ENCODE data around the gene SMC3.
"Not testable (repeated sequence)": the region's sequence is repeated elsewhere in the genome, so short reads cannot be mapped to it uniquely, and the experiment has no call there.

Gene SMC3

GRCh38 chr10:110584006-110584405 is 16.5 kb downstream of the SMC3 start:
- no peak for DNase-seq (ENCODE audit: low spot score)

DNA sequence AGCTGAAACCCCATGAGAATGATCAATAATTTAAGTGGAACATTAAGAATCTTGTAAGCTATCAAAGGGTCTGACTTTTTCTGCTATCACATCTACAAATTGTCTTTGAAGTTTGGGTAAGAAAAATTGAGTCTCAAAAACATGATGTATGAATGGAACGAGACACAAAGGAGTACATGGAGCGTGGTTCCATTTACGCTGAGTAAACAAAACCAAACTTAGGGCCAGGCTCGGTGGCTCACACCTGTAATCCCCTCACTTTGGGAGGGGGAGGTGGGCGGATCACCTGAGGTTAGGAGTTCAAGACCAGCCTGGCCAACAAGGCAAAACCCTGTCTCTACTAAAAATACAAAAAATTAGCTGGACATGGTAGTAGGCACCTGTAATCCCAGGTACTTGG is 24.3 kb downstream of the SMC3 start:
- no peak for DNase-seq (ENCODE audit: low spot score)

DNA sequence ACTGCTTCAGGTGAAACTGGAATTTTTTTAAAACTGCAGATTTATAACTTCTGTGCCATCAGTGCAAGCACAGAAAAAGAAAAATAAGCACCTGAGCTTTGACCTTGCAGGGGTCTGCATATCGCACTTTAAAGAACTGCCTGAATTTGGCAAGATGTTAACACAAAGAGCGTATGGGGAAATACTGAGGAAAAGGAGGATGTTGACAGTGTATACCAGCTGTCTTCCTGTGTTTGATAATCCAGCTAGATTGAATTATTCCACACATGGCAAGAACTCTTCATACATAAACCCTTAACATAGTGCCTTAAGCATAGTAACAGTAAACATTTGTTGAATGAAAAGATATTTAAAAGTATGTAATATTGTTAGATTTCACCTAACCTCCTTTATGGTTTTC is 30.0 kb downstream of the SMC3 start:
- DNase-seq (ENCODE audit: low spot score): no peak

GRCh38 chr10:110600487-110601101 is 33.1 kb downstream of the SMC3 start:
- no peak for DNase-seq (ENCODE audit: low spot score)

- DNase-seq (ENCODE audit: low spot score): no peak
These were observed 34.1 kb downstream of the SMC3 start for GRCh38 chr10:110601581-110601980.

- no peak for DNase-seq (ENCODE audit: low spot score)
These were observed 40.6 kb downstream of the SMC3 start for GRCh38 chr10:110608087-110608486.

DNA sequence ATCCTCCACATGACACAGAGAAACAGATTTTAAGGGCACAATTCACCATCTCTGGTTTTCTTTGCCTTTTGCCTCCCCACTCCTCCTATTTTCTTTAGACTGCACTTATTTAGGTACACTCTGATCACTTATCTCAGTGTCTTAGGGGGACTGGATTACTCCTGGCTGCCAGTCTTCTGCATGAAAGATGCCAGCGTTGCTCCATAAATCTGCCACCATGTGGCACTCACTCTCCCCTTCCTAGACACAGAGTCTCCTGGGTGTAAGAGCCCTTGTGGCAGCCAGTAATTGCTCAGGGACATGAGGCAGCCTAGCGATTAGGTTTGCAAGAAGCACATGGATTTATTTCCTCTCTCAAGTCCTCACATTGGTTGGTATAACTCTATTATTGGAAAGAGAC is 42.1 kb downstream of the SMC3 start:
- DNase-seq (ENCODE audit: low spot score): no peak

DNA sequence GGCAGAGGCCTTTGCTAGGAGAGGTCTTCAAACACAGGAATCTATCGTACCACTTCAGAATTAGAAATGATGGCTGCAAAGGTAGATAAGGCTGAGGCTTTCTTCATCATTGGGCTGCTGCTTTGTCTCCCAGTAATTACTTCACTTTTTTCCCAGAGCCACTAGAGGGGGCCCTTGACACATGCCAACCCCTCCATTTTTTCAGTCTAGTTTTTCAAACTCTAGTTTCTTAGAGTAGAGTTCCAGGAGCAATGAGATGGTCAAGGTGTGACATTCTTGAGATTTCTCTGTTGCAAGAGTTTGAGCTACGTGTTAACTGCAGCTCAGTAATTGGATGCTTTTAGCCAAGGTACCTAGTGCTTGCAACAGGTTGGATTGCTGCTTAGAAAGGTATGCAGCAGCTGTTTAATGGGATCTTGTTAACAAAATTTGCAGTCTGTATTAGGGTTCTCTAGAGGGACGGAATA is 42.8 kb downstream of the SMC3 start:
- DNase-seq (ENCODE audit: low spot score): peak; percentile 60

DNA sequence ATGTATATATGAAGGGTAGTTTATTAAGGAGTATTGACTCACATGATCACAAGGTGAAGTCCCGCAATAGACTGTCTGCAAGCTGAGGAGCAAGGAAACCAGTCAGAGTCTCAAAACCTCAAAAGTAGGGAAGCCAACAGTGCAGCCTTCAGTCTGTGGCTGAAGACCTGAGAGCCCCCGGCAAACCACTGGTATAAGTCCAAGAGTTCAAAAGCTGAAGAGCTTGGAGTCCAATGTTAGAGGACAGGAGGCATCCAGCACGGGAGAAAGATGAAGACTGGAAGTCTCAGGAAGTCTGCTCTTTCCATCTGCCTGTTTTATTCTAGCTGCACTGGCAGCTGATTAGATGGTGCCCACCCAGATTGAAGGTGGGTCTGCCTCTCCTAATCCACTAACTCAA is 43.3 kb downstream of the SMC3 start:
- DNase-seq (ENCODE audit: low spot score): not testable (repeated sequence)

DNA sequence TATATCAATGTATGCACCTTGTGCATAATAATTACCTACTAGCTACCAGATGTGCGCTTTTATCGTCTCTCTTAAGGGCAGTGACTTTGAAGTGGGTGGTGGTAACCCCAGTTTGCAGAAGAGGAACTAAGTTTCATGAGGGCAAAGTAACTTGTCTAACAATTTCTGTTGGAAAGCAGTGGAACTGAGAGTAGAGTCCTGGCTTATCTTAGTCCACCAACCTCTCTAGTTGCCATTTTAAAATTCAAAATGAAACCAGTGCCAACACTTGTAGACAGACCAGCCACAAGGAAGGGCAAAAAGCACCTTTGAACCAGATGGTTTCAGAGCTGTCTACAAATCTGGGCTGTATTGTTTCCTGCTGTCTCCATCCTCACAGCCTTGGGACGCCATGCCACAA is 44.6 kb downstream of the SMC3 start:
- no peak for DNase-seq (ENCODE audit: low spot score)

DNA sequence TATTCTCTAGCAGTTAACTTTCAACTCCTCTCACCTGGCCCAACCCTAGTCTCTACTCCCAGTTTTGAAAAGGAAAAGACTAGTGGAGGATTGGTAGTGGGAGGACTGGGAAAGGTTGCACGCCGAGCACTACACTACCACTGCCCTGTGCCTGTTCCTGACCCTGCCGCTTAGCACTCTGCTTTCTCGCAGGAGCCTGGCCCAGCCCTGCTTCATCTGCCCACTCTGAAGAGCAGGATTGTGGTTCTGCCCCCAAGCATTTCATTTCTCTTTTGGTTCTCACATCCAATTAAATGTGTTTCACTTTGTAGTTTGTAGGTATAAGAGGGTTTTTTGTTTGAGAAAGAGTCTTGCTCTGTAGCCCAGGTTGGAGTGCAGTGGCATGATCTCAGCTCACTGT is 45.1 kb downstream of the SMC3 start:
- no peak for DNase-seq (ENCODE audit: low spot score)

DNA sequence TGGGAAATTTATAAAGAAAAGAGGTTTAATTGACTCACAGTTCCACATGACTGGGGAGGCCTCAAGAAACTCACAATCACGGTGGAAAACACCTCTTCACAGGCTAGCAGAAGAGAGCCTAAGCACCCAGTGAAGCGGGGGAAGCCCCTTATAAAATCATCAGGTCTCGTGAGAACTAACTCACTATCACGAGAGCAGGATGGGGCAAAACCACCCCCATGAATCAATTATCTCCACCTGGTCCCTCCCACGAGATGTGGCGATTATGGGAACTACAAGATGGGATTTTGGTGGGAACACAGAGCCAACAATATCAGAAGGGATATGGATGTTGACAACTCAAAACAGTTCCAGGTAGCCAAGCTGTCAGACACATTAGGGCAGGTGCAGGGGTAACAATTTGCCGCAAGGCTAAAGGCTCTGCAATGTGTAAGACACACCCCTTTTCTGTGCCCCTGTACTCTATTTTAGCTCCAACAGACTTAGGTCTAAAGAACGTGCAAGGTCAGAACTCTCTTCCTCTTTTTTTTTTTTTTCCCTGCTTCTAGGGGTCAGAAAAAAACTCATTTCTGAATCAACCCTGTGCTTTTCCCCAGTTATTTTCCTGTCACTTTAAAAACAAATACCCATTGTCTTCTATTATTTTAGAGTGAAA is 46.0 kb downstream of the SMC3 start:
- no peak for DNase-seq (ENCODE audit: low spot score)

GRCh38 chr10:110613996-110614495 is 46.6 kb downstream of the SMC3 start:
- DNase-seq (ENCODE audit: low spot score): no peak

DNA sequence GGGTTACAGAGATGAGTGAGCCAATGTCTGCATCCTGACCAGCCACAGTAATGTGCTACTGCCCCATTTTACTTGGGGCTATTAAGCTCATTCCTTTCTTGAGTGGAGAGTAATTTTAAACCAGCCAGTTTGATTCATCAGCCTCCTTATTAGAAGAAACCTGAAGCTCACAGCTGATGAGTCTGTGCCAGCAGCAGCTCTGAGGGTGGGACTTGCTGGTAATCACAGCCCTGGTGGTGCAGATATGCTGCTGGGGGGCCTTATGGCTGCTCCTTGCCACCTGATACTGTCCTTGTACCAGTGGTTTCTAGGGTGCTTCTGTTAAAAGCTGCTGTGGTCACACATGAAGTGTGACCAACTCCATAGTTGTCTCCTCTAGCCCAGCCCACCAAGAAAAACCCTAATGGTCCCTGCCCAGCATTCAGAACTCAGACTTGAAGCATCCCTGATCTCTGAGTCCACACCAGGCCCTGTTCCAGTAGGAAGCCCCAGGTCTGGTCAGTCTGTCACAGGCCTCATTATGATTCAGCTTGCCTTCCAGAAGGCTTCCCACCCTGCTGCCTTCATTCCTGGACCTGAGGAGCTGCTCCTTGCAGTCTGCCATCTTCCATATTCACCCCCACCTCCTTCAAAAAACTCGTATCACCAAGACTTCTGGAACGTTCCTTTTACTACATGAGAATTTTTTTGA is 47.7 kb downstream of the SMC3 start:
- no peak for DNase-seq (ENCODE audit: low spot score)

DNA sequence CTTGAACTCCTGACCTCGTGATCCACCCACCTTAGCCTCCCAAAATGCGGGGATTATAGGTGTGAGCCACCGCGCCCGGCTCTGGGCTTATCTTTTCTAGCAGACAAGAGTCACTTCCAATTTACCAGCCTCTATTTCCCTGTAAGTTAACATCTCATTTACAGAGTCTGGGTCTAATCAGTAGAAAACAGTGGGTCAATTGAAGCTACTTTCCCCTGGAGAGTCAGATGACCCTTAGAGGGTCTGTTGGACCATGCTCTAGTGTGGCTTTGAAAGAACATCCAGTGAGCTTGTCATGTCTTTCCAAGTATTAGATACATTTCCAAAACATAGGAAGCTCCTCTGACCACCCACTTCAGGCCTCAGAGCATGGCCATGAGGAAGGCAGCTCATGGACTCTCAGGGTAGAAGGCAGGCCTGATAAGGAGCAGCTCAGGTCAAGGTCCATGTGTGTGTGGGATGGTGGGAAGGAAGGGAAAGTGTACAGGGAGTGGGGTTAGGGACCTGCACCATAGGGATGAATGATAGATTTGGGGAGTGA is 49.1 kb downstream of the SMC3 start:
- DNase-seq (ENCODE audit: low spot score): no peak

- DNase-seq (ENCODE audit: low spot score): no peak
These were observed 50.1 kb downstream of the SMC3 start for GRCh38 chr10:110617425-110618229.

DNA sequence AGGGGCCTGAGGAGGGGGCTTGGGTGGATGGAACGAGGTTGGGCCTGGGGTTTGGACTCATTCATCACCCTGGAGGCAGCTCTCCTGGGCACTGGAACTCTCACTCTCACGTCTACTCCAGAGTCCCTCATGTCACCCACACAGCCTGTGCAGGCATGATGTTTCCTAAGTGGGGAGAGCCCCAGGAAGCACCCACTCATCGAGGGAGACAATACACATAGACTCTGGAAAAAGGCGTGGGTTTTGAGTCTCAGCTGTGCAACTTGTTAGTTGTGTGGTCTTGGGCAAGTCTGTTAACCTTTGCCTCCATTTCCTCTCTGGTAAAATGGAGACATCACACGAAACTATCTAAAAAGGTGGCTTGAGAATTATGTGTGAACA is 50.7 kb downstream of the SMC3 start:
- no peak for DNase-seq (ENCODE audit: low spot score)

- no peak for DNase-seq (ENCODE audit: low spot score)
These were observed 52.3 kb downstream of the SMC3 start for GRCh38 chr10:110619514-110620397.

- DNase-seq (ENCODE audit: low spot score): no peak
These were observed 52.9 kb downstream of the SMC3 start for GRCh38 chr10:110620398-110620719.

GRCh38 chr10:110623316-110623715 is 55.8 kb downstream of the SMC3 start:
- not testable (repeated sequence) for DNase-seq (ENCODE audit: low spot score)

DNA sequence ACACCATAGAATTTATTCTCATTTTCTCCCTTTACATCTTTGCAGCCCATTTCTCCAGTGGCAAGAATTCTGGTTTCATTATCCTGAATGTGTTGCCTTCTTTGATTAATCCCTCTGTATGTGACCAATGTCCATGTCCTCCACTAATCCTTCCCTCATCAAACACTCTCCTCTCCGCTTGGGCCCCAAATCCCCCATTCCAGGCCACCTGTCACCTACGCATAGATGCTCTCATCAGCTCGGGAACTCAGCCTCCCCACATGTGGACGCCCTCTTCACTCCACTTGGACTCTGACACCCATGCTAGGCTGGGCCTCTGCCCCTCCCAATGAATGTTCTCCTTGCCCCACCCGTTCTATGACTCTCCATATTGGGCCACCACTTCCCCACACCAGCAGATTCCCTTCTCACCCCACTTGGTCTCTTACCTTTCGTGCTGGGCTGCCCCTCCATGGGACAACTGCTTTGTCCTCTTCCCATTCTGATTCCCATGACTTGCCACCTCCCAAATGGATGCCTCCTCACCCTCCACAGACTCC is 57.9 kb downstream of the SMC3 start:
- DNase-seq (ENCODE audit: low spot score): no peak
